ENCODE data around the gene SERTAD2. TPM values are rescaled to one million over a fixed set of nuclear protein-coding genes. Genes with fewer than 3 reads are reported as not detected.

SERTAD2 gene
- total RNA-seq, 1 donor from 2014 or later: 19.7 TPM

- DNase-seq (ENCODE audit: low spot score): no peak
These were observed 3.4 kb downstream of the SERTAD2 start for GRCh38 chr2:64650296-64650695.

- DNase-seq (ENCODE audit: low spot score): no peak
These were observed 4.1 kb downstream of the SERTAD2 start for GRCh38 chr2:64649626-64650025.

GRCh38 chr2:64649013-64649484 lies 4.7 kb downstream of the SERTAD2 start:
- no peak for DNase-seq (ENCODE audit: low spot score)

DNA sequence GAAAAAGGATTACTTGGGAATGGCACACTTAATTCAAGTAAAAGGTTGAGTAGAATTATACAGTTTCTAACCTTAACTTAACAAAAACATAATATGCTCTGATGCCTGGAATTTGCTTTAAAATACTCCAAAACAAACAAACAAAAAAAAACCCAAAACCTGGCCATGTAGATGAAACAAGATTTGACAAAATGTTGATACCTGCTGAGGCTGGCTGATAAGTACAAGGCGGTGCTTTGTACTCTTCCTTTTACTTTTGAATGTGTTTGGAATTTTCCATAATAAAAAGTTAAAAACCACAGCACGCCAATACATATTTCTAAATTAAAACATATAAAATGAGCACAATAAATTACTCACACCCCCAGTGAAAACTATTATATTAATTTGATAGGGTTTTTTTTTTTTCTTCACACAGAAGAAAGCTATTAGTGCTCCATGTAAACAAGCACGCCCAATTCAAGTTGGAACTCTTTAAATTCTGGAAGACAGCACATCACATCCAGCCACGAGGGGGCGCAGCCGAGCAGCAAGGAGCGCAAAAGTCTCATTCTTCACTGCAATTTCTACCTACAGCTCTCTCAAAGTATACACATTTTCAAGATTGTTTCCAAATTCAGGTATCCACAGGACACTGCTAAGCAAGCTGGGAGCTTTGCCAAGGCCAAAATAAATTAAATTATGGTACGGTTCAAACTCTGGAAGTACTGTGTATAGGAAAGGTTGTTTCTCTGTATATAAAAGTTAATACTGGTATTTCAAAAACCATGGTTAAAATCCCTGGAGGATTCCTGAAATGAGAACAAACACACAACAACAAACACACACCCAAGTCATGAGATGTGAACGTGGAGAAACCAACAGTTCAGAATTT lies 7.5 kb downstream of the SERTAD2 start:
- peak; percentile 95 for DNase-seq (ENCODE audit: low spot score)

GRCh38 chr2:64644458-64645382 lies 9.0 kb downstream of the SERTAD2 start:
- no peak for DNase-seq (ENCODE audit: low spot score)

- DNase-seq (ENCODE audit: low spot score): no peak
These were observed 9.8 kb downstream of the SERTAD2 start for GRCh38 chr2:64643838-64644457.

GRCh38 chr2:64641599-64641998 lies 12.1 kb downstream of the SERTAD2 start:
- DNase-seq (ENCODE audit: low spot score): no peak

GRCh38 chr2:64640153-64641044 lies 13.3 kb downstream of the SERTAD2 start:
- no peak for DNase-seq (ENCODE audit: low spot score)

DNA sequence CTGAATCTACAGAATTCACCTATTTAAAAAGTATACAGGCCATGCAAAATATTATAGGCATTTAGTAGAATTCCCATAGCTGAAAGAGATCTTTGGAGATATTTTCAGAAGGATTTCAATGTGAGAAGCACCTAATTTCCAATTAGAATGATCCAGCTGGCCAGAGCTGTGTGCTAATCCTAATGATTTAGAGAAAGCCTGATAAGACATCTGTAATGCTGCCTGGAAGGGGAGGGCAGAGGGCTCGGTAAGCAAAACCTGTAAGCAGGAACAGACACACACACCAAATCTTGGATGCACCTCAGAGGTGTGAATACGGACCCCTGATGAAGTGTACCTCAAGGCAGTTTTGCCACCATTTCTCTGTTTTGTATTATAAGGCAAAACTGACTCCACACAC lies 14.0 kb downstream of the SERTAD2 start:
- DNase-seq (ENCODE audit: low spot score): no peak

DNA sequence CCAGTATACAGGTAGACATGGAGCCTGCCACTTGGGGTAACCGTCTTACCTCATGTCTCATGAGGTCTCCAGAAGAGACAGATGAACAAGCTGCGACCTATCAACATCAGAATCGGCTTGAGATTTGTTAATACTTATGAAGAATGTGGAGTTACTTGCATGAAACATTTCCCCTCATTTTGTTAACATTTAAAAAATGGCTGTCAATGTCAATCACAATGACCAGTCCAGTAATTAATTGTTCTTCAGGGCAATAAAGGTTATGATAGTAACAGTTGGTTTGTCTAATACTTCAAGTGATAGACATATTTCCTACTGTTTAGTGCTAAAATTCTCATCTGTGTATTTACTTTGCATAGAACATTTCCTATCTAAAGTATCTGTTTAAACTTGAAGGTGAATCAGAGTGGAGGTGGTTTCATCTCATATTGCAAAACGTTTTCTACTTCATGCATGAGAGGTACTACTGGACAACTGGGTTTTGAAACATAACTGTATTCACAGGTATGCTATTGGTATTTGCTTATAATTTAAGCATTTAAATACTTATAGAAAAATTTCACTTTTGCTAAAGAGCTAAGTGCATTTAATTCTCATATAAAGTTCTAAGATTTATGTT lies 15.1 kb downstream of the SERTAD2 start:
- DNase-seq (ENCODE audit: low spot score): no peak

DNA sequence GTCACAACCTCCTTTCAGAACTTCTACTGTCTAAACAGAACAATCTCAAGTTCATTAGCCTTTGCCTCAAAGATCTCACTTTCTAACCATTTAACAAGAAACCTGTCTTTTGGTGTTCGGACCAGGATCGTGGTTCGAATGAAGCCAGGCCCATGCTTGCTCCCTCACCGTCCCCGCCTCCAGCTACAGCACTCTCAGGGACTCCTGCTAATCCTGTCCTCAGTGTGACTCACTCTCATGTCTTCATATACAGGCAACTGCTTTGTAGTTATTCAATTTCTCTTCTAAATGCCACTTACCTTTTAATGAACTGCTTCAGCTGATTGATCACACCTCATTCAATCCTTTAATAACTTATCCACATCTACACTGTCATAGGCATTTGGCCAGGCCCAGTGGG lies 15.8 kb downstream of the SERTAD2 start:
- no peak for DNase-seq (ENCODE audit: low spot score)

- no peak for DNase-seq (ENCODE audit: low spot score)
These were observed 16.6 kb downstream of the SERTAD2 start for GRCh38 chr2:64637000-64637635.

- no peak for DNase-seq (ENCODE audit: low spot score)
These were observed 17.5 kb downstream of the SERTAD2 start for GRCh38 chr2:64635976-64636911.

DNA sequence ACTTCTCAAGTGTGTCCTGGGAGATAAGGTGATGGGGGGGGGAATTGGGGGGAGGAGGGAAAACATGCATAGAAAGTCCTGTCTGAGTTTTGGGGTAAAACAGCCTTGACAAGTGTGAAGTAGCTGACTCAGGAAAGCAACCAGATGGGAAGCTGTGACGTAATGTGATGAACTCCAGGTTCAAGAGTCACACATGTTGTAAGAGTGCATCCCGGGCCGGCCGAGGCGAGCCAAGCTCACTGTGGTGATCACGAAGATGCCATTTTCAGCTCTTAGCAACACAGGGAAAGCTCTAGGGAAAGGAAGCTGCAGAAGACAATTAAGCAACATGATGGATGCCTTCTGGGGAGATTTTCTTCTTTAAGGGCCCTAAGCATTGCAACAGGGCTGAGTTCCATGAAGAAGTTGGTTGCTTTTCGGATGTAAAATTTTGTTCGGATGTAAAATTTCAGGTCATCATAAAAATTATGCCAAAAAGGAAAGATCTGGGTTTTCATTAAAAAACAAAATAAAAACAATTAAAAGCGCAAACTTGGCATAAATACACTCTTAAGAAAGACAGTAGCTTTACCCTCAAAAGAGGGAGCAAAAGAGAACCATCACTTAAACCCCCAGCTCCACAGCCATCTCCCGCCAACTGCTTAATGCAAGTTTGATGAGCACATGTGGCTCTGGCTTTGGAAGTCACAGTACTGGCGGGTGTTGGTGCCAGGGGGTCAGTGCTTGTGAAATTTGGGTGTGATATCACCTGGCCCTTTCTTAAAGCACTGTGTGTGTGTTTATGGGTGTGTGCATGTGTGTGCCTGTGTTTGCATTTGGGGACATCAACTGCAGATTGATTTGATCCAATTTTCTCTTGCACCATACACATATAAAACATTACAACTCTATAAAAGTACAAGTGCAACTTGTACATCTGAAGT lies 19.1 kb downstream of the SERTAD2 start:
- no peak for DNase-seq (ENCODE audit: low spot score)

DNA sequence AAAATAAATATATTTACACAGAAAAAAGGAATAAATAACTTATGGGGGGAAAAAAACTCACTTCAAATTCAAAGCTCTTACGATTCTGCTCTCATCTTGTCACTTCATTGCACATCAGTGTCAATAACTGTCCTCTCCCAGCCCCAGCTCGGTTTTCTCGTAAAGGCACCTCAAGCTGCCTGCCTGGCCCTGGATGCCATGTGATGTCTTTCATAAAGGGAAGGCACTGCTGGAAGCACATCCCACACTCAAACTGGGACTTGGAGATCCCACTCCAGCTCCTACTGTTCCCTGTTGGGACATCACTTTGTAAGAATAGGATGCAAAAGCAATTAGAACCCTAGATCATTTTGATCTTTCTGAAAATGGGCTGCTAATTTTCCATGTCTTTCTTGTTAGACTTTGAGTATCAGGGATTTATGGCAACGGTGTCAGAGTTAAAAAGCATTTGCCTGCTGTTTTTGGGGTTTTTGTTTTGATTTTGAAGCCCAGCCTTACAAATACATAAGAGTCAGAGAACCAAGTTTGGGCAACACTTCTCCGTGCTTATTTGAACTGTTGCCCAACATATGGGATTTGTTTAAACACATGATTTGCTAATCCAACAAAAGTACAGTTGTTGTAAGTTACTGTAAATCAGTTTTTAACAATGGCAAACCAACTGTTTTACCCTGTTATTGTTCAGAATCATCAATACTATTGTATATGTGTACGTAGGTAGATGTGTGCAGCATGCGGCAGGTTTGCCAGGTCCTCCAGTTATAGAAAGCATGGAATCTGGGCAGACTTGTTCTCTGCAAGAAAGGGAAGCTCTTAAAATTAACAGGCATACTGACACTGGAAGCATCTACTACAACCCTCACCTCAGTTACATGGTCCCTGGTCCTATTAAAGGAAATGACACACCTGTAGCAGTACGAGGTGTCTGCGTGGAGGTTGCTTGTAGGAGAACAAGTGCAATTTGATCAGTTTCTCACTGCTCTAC lies 20.6 kb downstream of the SERTAD2 start:
- no peak for DNase-seq (ENCODE audit: low spot score)

GRCh38 chr2:64631771-64632170 lies 21.9 kb downstream of the SERTAD2 start:
- no peak for DNase-seq (ENCODE audit: low spot score)

Measured in mesenteric fat pad (tissue), 1 donor.